Ovary (tissue), 9 donors: ENCODE results near the gene DDB1. TPM values are rescaled to one million over a fixed set of nuclear protein-coding genes. Genes with fewer than 3 reads are reported as not detected.

ENCODE experiments used
- DNase-seq, 5 donors: peaks; one replicate each; pipeline ENCODE4 v3.0.0-alpha.2; 2019 to 2020
- H3K27ac ChIP-seq, 2 donors: fragments of 200-600 bp; one replicate each; pipeline versions ENCODE4 v1.5.1 to v1.8.0; 2019 to 2022
- H3K27me3 ChIP-seq: fragments of 200-600 bp; one replicate; pipeline ENCODE4 v1.8.0; 2022
- H3K36me3 ChIP-seq: fragments of 200-600 bp; sonication (generic); one replicate; pipeline ENCODE4 v1.5.1; 2019
- H3K4me1 ChIP-seq: one replicate; pipeline ENCODE4 v1.8.1; 2013; ENCODE audit warnings: mild to moderate bottlenecking, moderate library complexity; ENCODE audit not compliant: insufficient read depth
- H3K4me3 ChIP-seq: fragments of 200-600 bp; sonication (generic); one replicate; pipeline ENCODE4 v1.5.1; 2017
- H3K9me3 ChIP-seq, 2 donors: fragments of 200-600 bp in 1 of 2; sonication (generic) in 1 of 2; one replicate each; pipeline versions ENCODE4 v1.5.1 to v1.8.1; 2013 to 2019; ENCODE audit warnings: mild to moderate bottlenecking in 1 of 2, moderate library complexity in 1 of 2
- EP300 ChIP-seq: sonication (generic); formaldehyde crosslinking; IDR thresholded peaks from one replicate; pipeline ENCODE4 v1.6.1; 2017; ENCODE audit warnings: antibody characterized with exemption
- POLR2A ChIP-seq: fragments of 450-650 bp; IDR thresholded peaks from one replicate; pipeline ENCODE4 v1.6.1; 2017; ENCODE audit warnings: antibody characterized with exemption, mild to moderate bottlenecking, moderate library complexity
- WGBS, 3 donors: extraction: QIAGEN DNeasy Blood & Tissue Kit in 1 of 3; methylation state at CpG; one replicate each; pipeline versions ENCODE4 v1.1.5 to v1.1.7; 2013 to 2017; 5-methylcytosine and 5-hydroxymethylcytosine counted together
- intact Hi-C, 4 donors: fragments of 100-400 bp; cut with DNase I; formaldehyde crosslinking; loops; one replicate each; pipeline versions ENCODE4 v1.11.0 to v1.15.1; 2022 to 2023
- polyA plus RNA-seq, 2 donors: library from polyadenylated mRNA; stranded (reverse); fragments of 200-250 nt in 1 of 2; fragments of 350-450 nt in 1 of 2; fragmentation: Illumina TruSeq in 1 of 2; extraction: RNeasy Lipid Tissue Mini Kit (QIAGEN cat#74804) in 1 of 2; gene quantifications; one replicate each; pipeline ENCODE4 v1.2.3, GENCODE V29; 2013 to 2014
- total RNA-seq, 7 donors: library from RNA; depleted of rRNA in 2 of 7; stranded (reverse); fragments of >200 nt in 2 of 7; fragmentation: NEBNext Ultra II Directional in 3 of 7; extraction: Animal tissue kit (Norgen Biotek cat#: 25700) in 3 of 7; gene quantifications; one replicate each; pipeline versions ENCODE4 v1.1.0 to v1.2.4, GENCODE V29; 2016 to 2023
- TF ChIP-seq, protein P1 (sequence below), 3 donors: fragments of 450-650 bp in 2 of 3; fragments of 200-600 bp in 1 of 3; IDR thresholded peaks; one replicate each; pipeline versions ENCODE4 v1.5.1 to v1.8.0; 2016 to 2022; ENCODE audit warnings: antibody characterized with exemption in 3 of 3, mild to moderate bottlenecking in 1 of 3
- donor health status: DM: no; HTN: no; CAD: no; lungs with moderate emphysema.
- donor health status: DM: no; HTN: no; CAD: no.
- donor health status: Bipolar disorder and iron deficiency.
- donor health status: DM: yes; HTN: yes; CAD: no.
- donor health status: DM: no; HTN: no; CAD: no.
- donor health status: DM: yes; HTN: yes; CAD: no.

DDB1 gene
- total and polyA plus RNA-seq, 9 donors: 117 to 270 (median 217) TPM

GRCh38 chr11:61281581-61282250, 51.2 kb downstream of the DDB1 start:
- Histone ChIP-seq H3K4me1 (peaks cover 2% of the 10 kb centered on the region), H3K36me3 (no peaks in the 10 kb centered on the region), H3K27me3 (no peaks in the 10 kb centered on the region), H3K9me3 (no peaks in the 10 kb centered on the region), H3K27ac (peak overlapping the region in 1 of 2 donors; percentile 41), H3K4me3 (no peak overlapping the region)
- WGBS, 3 donors: 33 to 43% (median 41%) methylated on average over 33 to 35 of the region's 35 CpGs
- peak; percentile 82 to 91 (median 90) for DNase-seq
- intact Hi-C loops: no loop called here
- TF ChIP-seq, protein P1, sequence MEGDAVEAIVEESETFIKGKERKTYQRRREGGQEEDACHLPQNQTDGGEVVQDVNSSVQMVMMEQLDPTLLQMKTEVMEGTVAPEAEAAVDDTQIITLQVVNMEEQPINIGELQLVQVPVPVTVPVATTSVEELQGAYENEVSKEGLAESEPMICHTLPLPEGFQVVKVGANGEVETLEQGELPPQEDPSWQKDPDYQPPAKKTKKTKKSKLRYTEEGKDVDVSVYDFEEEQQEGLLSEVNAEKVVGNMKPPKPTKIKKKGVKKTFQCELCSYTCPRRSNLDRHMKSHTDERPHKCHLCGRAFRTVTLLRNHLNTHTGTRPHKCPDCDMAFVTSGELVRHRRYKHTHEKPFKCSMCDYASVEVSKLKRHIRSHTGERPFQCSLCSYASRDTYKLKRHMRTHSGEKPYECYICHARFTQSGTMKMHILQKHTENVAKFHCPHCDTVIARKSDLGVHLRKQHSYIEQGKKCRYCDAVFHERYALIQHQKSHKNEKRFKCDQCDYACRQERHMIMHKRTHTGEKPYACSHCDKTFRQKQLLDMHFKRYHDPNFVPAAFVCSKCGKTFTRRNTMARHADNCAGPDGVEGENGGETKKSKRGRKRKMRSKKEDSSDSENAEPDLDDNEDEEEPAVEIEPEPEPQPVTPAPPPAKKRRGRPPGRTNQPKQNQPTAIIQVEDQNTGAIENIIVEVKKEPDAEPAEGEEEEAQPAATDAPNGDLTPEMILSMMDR (IDR thresholded peaks at IDR 0.05): no peak
- TF ChIP-seq EP300 (no peak), POLR2A (no peak)

DNA sequence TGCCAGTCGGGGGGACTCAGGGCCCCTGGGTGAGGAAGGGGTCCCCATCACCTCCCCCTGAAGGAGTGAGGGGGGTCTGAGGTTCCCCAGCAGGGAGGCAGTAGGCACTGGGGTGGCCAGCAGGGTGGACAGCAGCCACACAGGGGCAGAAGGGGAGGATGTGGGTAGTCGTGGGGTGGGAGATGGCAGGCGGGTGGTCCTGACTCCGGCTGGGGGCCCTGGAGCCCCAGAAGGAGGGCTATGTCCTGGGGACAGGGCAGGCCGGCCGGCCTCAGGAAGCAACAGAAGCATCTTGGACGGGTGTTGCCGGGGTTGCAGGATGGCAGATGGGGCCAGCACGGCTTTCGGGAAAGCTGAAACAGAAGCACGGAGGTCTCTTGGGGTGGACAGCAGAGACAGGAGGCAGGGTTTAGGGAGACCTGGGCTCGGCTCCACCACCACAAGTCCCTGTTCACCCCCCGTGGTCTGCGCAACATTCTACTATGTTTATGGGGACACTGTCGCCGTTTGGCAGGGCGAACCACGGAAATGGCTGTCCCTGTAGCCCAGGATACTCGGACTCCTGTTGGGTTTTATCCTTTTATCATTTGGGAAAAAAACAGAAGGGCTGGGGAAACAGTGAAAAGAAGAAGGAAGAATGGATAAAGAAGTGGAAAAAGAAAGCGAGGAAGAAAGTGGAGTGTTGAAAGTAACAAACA, 51.9 kb downstream of the DDB1 start:
- TF ChIP-seq EP300: no peak
- TF ChIP-seq, protein P1 (IDR thresholded peaks at IDR 0.05): no peak
- no peak for TF ChIP-seq POLR2A
- intact Hi-C loops: no loop called here
- H3K36me3 ChIP-seq: no peaks in the 10 kb centered on the region
- H3K27me3 ChIP-seq: no peaks in the 10 kb centered on the region
- DNase-seq: no peak
- no peaks in the 10 kb centered on the region for H3K9me3 ChIP-seq
- no peak overlapping the region for H3K4me3 ChIP-seq
- 61 to 71% (median 67%) methylated on average over 20 of the region's 20 CpGs for WGBS, 3 donors
- H3K27ac ChIP-seq: peak overlapping the region in 1 of 2 donors; percentile 58
- peaks cover 2% of the 10 kb centered on the region for H3K4me1 ChIP-seq

- WGBS, 3 donors: 74 to 83% (median 81%) methylated on average over 12 of the region's 12 CpGs
- H3K36me3 ChIP-seq: no peaks in the 10 kb centered on the region
- H3K27me3 ChIP-seq: no peaks in the 10 kb centered on the region
- H3K9me3 ChIP-seq: no peaks in the 10 kb centered on the region
- no peak overlapping the region for H3K27ac ChIP-seq
- TF ChIP-seq POLR2A: no peak
- TF ChIP-seq, protein P1 (IDR thresholded peaks at IDR 0.05): no peak
- TF ChIP-seq EP300: no peak
- intact Hi-C loops: no loop called here
- no peak for DNase-seq
- no peak overlapping the region for H3K4me3 ChIP-seq
- peaks cover 2% of the 10 kb centered on the region for H3K4me1 ChIP-seq
These were observed 52.8 kb downstream of the DDB1 start for GRCh38 chr11:61279934-61280659.

- Histone ChIP-seq H3K9me3 (no peaks in the 10 kb centered on the region), H3K4me3 (no peak overlapping the region), H3K4me1 (peaks cover 2% of the 10 kb centered on the region), H3K36me3 (no peaks in the 10 kb centered on the region), H3K27me3 (no peaks in the 10 kb centered on the region), H3K27ac (no peak overlapping the region)
- 24 to 32% (median 25%) methylated on average over 10 of the region's 10 CpGs for WGBS, 3 donors
- TF ChIP-seq POLR2A (no peak), EP300 (no peak)
- TF ChIP-seq, protein P1 (IDR thresholded peaks at IDR 0.05): no peak
- DNase-seq: no peak
- intact Hi-C loops: no loop called here
These were observed 54.9 kb downstream of the DDB1 start for GRCh38 chr11:61278001-61278470.
